ENCODE data around the gene BMAL1.

The BMAL1 gene

GRCh38 chr11:13291800-13292199 lies 14.2 kb downstream of the BMAL1 start:
- DNase-seq (ENCODE audit: low read depth in 3 of 3) = no peak

- DNase-seq (ENCODE audit: low read depth in 3 of 3) = no peak
Observed at GRCh38 chr11:13292970-13293369, 15.4 kb downstream of the BMAL1 start.

DNA sequence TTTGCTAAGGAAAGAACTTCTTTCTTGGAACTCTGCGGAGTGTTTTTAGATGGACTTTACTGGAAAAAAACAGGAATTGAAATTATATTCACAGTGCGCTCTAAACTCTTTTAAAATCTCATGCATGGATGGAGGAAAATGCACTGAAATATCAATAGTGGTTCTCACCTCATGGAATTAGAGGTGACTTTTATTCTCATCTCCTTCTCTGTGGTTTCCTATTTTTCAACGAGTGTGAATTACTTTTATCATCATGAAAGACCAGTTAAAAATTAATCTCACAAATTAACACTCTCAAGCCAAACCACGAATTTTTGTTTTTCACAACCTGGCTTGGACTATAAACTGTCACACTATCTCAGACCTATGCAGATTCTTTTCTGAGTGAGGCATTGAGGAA lies 16.6 kb downstream of the BMAL1 start:
- no peak for DNase-seq (ENCODE audit: low read depth in 3 of 3)

DNA sequence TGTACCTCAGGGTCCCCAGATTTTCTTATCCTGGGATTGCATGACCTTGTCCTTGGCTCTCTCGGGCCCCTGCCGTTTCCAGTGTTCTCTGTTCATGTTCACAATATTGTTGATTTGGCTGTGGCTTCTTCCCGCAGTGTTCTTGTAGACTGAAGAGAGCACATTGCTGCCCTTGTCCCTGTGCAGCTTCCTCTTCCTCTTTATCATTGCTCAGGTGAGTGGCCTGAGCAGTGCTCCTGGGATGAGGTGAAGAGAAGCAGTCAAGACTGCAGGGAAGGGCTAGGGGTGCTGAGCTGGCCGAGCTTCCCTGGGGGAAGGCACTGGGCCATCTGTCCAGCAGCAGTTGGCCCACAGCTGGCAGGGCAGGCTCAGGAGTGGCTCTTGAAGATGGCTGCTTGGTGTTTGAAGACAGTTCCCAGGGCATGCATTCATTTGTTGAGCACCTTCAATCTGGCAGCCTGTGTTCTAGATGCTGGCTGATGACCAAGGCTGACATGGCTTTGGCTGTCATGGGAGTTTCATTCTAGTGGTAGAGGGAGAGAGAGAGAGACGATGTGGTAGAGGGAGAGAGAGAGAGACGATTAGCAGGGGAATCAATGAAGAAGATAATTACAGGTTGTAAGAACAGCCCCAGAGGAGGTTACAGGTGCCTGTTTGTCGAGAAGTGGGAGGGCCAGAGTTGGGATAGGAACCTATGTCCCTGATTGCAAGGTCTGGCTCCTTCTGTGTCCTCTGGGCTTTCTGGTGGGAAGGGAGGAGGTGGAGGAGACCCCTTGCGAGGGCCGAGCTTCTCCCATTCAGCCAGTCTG lies 17.4 kb downstream of the BMAL1 start:
- no peak for DNase-seq (ENCODE audit: low read depth in 3 of 3)

GRCh38 chr11:13297308-13297916 lies 19.8 kb downstream of the BMAL1 start:
- DNase-seq (ENCODE audit: low read depth in 3 of 3) = no peak

DNA sequence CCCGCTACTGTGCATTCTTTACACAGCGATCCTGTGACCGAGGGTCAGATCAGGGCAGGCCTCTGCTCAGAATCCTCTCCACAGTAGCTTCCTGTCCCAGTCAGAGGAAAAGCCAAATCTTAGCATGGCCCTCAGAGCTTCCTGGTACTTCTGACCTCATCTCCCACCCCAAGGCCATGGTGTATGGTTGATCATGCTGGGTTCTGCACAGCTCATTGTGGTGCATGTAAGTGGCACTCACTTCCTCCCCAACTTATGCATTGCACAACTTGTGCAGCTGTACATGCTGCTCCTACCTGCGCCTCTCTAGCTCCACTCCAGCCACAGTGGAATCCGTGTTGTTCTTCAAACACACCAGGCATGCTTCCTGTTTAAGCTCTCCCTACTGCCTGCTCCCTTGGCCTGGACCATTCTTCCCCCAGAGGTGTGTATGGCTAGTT lies 20.3 kb downstream of the BMAL1 start:
- DNase-seq (ENCODE audit: low read depth in 3 of 3) = no peak

GRCh38 chr11:13298765-13299164 lies 21.2 kb downstream of the BMAL1 start:
- no peak for DNase-seq (ENCODE audit: low read depth in 3 of 3)

DNA sequence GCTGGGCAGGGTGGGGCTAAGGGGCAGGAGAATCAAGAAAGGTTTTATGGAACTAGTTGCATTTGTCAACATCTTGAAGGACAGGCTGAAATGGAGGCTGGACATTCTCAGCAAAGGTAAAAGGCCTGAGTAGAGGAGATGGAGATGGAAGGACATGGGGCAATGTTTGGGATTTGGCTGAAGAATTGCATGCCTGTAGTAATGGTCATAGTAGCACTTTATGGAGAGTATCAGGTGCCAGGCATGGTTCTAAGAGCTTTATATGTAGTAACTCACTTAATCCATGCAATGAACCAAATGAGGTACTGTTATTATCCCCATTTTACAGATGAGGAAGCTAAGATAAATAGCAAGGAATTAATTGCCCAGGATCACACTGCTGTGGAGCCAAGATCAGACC lies 23.9 kb downstream of the BMAL1 start:
- no peak for DNase-seq (ENCODE audit: low read depth in 3 of 3)

DNA sequence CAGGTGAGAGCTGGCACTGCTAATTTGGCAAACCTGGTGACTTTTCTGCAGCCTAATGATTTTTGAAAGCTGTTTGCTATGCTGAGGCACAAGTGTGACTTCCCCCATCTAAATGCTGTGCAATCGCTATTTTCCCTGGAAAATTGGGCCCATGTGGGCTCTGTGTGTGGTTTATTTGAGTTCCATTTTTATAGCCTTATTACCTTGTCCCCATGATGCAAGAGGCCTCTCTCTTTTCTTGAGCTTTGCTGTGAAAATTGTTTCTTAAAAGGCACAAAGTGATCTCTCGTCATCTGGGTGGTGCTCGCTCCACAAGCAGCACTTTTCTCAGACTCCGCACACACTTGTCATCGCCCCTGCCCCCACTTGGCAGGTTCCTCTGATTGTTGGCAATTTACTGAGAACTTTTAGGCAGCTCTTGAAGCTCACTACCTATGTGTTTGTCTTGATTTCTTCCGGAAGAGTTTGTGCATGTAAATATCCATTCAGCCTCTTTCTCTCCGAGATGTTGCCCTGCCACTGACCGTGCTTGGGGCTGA lies 24.9 kb downstream of the BMAL1 start:
- DNase-seq (ENCODE audit: low read depth in 3 of 3) = no peak

- no peak for DNase-seq (ENCODE audit: low read depth in 3 of 3)
Observed at GRCh38 chr11:13303668-13304649, 26.4 kb downstream of the BMAL1 start.

GRCh38 chr11:13304655-13305335 lies 27.2 kb downstream of the BMAL1 start:
- no peak for DNase-seq (ENCODE audit: low read depth in 3 of 3)

GRCh38 chr11:13308704-13309103 lies 31.1 kb downstream of the BMAL1 start:
- DNase-seq (ENCODE audit: low read depth in 3 of 3) = no peak

GRCh38 chr11:13309156-13309555 lies 31.6 kb downstream of the BMAL1 start:
- DNase-seq (ENCODE audit: low read depth in 3 of 3) = no peak

GRCh38 chr11:13310443-13310842 lies 32.9 kb downstream of the BMAL1 start:
- DNase-seq (ENCODE audit: low read depth in 3 of 3) = no peak

GRCh38 chr11:13311570-13311969 lies 34.0 kb downstream of the BMAL1 start:
- DNase-seq (ENCODE audit: low read depth in 3 of 3) = no peak

GRCh38 chr11:13313005-13313819 lies 35.6 kb downstream of the BMAL1 start:
- DNase-seq (ENCODE audit: low read depth in 3 of 3) = no peak

DNA sequence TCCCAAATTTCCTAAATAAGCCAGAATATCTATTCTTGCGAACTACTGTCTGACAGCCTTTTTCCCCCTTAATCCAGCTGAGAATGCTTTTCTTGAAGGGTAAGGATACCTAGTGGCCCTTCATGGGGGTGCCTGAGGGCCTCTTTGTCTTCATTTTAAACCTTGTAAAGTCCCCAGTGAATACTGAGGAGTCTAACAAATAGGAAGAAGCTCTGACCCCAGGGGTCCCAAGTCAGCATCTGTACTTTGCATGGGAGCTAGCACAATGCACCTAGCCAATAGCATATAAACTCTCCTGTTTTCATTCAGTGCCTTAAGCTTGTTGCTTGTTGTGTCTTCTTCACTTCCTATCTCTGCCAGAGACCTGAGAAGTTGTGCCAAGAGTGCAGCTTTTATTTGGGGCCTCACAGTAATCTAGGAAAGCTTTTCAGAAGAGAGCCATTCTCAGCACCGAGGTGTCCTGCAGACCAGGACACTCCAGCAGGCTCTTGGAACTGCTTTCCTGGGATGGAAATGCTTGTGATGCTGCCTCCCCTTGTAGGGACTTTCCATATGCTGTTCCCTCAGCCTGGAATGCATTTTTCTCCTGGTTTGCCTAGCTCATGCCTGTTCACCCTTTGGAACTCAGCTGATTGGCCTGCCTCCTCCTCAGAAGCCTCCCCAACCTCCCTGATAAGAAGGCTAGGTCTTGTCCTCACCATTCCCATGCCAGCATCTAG lies 37.2 kb downstream of the BMAL1 start:
- DNase-seq (ENCODE audit: low read depth in 3 of 3) = no peak

DNA sequence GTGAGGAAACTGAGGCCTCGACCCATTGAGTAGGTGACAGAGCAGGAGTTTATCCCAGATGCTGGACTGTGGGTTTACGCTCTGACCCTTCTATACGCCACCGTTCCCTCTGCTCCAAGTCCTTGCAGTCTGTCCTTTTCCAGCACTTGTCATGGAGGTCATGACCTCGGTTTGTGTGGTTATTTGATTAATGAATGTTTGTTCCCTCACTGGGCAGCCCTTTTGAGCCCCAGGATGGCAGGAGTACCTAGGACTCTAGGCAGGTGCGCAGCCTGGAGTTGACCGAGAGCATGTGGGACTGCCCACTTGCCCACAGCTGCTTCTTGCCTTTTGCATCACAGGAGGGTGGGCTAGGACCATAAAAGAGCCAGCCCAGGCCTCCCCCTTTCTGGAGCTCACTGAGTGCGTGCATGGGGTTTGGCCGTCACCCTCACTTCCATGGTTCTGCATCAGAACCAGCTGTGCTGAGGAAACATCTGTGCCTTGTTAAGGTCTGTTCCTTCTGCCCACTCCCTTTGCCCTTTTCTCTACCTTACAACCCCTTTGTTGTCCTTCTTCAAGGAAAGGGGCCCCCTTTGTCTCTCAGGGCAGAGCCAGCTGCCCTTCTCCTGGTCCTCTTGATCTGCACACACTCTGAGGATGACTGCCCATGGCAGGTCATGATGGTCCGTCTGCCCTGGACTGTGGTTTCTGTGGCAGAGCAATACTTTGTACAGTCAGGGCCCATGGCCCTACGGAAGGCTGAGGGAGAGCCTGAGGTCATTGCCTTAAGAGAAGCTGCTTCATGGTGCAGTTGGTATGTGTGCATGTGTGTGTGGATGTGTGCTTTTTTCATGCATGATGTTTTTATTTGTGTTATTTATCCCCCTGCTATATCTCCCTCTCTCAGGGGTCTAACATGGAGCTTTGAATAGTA lies 38.2 kb downstream of the BMAL1 start:
- DNase-seq (ENCODE audit: low read depth in 3 of 3) = no peak

DNA sequence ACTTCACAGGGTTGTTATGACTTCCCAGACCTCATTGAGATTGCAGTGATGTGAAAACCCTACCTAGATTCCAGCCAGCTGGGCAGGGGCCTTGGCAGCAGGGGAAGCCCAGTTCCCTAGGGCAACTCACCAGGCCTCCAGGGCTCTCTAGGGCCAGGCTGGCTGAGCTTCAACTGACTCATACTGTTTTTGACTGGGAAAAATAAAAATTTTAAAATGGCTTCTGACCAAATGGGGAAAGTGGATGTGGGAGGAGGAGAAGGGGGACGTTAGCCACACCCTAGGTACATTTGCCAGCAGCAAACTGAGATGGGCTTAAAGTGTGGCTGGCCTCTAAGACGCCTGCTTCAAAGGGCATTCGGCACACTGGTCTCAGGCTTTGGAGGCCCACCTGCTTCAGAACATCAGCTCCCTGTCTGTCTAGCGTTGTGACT lies 39.0 kb downstream of the BMAL1 start:
- no peak for DNase-seq (ENCODE audit: low read depth in 3 of 3)

Data from stimulated activated CD4-positive, alpha-beta T cell treated with anti-CD3 and anti-CD28 coated beads, TNF-alpha, amount 100 ng/mL, for 4 hours (primary cell).